GM19463 (cell line): Measurements from ENCODE around the gene ZNF385D.

ENCODE experiments used
- ATAC-seq: cut with Tn5 transposase; IDR thresholded peaks from one replicate; pipeline ENCODE4 v1.9.1; 2021; ENCODE audit warnings: mild to moderate bottlenecking, moderate library complexity; ENCODE audit not compliant: unreplicated experiment

ZNF385D gene, protein sequence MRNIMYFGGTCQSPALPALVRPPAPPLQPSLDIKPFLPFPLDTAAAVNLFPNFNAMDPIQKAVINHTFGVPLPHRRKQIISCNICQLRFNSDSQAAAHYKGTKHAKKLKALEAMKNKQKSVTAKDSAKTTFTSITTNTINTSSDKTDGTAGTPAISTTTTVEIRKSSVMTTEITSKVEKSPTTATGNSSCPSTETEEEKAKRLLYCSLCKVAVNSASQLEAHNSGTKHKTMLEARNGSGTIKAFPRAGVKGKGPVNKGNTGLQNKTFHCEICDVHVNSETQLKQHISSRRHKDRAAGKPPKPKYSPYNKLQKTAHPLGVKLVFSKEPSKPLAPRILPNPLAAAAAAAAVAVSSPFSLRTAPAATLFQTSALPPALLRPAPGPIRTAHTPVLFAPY

GRCh38 chr3:21750831-21751391, at the start of gene ZNF385D:
TSS of gene ZNF385D (minus strand) at chr3:21751210. CDS start at chr3:21750916, 294 bp downstream.
- no peak for ATAC-seq

DNA sequence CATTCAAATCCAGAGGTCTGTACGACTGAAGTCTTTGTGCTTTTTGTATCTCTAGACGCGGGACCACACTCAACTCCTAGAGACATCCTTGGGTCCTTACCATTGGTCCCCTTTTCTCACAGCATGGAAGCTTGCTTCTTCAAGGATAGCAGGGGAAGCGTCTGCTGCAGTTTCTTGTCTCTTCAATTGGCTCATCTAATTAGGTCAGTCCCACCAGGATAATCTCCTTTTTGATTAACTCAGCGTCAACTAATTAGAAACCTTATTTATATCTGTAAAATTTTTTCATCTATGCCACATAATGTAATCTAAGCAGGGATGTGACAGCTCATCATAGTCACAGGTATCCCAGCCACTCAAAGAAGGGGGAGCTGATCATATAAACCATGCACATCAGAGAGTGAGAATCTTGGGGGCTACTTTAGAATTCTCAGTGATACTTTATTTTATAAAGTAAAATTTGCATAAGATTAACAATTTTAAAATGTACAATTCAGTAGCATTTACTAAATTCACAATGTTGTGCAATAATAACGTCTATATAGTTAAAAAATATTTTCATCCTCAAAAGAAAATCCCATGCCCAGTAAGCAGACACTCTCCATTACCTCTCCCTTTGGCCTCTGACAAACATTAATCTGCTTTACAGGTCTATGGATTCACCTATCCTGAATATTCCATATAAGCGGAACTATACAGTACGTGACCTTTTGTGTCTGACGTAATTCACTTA, 47.5 kb upstream of the ZNF385D start:
- no peak for ATAC-seq

GRCh38 chr3:21795921-21796320, 44.9 kb upstream of the ZNF385D start:
- ATAC-seq, result no peak

DNA sequence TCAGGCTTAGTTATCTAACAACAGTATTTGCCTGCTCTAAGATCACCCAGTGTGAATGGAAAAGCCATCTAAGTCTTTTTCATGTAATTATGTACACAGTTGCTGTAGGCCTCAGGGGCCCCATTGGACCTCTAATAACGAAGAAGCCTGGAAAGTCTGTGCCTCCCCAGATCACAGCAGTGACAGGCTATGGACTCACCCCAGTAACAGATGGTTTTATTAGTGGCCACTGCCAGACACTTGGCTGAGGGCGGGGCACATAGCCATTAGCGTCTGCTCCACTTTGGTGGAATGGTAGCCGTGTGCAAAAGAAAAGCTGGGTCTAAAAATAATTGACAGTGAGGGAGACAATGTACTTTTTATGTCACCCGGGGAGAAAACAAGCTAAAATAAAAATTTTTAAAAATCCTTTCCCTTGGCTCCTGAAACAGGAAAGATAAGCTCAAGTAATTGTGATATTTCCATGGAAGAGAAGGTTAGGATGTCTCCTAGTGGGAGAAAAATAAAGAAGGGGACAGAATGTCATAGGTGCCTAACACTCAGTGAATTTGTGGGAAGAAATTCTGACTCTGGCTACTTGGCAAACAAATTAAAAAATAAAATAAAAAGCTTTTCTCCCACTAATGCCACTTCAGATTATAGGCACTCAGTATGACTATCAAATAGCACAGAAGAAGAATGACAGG, 44.3 kb upstream of the ZNF385D start:
- ATAC-seq, result no peak

DNA sequence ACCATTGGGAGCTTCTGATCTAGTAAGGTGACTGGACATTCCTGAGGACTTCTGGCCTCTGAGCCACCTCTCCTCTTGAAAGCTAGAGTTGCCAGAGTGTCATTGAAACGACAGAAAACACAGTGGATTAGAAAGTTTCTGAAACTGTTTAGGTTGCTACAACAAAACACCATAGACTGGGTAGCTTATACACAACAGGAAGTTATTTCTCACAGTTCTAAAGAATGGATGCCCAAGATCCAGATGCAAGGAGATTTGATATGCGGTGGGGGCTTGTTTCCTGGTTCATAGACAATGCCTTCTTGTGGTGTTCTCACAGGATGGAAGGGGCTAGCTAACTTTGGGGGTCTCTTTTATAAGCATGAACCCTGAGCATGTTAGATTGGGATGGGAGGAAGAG, 43.3 kb upstream of the ZNF385D start:
- no peak for ATAC-seq

GRCh38 chr3:21792176-21792575, 41.2 kb upstream of the ZNF385D start:
- ATAC-seq, result no peak

DNA sequence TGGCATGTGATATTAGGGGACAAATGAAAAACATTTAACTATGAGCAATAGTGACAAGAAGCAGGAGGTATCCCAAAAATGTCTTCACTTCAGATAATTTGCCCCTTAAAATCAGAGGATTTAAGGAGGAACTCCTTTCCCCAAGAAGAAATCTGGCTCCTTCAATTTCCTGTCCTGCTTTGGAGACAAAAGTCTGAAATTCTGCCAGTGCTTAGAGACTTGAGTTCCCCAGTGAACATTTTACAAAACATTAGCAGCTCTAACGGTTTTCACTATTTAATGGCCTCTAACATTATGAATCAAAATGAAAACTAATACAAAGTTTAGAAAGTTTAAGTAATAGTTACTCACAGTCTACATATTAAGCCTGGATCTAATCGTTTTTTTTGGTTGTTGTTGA, 40.3 kb upstream of the ZNF385D start:
- ATAC-seq, result no peak

DNA sequence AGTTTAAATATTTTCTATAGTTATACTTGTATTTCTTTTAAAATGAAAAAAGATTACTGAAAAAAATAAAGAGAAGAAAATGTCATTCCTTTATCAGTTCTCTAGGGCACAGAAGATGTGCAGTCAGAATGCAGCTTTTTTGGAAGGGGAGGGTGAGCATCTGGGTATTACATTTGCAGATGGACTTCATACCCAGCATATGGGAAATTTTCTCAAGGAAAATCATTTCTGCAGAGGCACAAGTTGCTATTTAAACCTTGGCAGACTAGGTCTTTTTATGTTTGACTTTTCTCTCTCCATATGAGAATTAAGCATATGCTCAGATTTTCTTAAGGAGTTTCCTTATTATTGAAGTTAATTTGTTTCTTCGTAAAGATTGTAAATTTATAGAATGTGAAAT, 39.5 kb upstream of the ZNF385D start:
- no peak for ATAC-seq

DNA sequence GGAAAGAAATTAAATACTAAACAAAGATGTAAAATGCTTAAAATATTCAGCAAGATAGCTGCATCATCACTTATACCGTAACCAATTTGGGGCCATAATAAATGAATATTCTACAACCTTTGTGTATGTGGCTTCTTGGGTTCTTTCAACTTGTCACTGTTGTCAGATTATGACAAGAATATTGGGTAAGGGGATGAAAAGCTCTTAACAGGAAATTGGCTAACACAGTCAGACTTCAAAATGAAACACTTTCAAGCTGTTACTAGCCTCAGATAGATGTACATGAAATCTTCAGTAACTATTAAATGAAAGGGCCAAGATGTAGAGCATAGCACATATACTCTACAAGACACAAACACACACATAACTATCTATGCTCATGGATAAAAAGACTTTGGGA, 38.7 kb upstream of the ZNF385D start:
- ATAC-seq, result no peak

- ATAC-seq, result no peak
Measured at GRCh38 chr3:21786438-21786797, 35.4 kb upstream of the ZNF385D start.

DNA sequence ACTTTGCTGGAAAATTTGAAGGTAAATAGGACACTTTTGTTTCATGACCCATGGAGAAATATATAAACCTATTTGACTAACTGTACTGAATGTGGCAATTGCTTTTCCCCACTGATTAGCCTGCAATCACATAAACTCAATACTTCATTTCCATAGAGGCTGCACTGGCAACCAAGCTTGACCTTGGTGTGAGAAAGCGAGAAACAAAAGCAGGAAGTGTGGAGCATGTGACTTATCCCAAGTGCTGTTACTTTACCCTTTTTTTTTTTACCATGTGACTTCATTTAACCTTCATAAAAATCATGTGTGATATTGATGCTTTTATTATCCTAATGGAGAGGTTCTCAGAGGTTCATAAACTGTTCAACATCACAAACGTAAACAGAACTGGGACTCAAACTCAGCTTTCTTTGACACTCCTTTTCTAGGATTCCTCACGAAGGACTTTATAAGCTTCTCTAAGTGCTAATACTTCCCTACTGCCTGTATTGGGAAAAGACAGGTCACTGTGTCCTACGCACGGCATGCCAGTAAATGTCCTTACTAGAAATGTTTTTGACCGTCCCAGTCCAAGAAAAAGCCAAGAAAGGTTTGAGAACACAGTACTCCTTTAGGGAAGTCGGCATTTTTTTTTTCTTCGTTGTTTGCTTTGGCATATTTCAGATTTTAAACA, 34.9 kb upstream of the ZNF385D start:
- ATAC-seq, result no peak

- no peak for ATAC-seq
Measured at GRCh38 chr3:21783839-21784238, 32.8 kb upstream of the ZNF385D start.

- no peak for ATAC-seq
Measured at GRCh38 chr3:21781355-21781754, 30.3 kb upstream of the ZNF385D start.

- no peak for ATAC-seq
Measured at GRCh38 chr3:21779909-21780308, 28.9 kb upstream of the ZNF385D start.

DNA sequence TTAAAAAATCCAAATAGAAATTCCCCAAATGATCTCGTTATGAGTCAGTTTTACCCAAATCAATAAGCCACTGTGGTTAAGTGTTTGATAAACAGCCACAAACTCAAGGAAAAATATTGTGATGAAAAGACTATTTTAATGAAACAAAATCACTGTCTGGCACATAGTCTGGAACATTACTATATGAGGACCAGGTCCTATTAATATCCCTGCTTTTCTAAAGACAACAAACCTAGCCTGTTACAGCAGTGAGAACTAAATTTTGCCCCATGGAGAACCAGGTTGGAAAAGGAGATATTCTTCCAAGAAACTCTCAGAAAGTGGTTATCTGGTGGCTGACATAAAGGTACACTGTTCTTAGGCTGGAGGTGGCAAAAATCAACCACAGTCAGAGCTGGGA, 27.7 kb upstream of the ZNF385D start:
- no peak for ATAC-seq

- ATAC-seq, result no peak
Measured at GRCh38 chr3:21777821-21778220, 26.8 kb upstream of the ZNF385D start.

DNA sequence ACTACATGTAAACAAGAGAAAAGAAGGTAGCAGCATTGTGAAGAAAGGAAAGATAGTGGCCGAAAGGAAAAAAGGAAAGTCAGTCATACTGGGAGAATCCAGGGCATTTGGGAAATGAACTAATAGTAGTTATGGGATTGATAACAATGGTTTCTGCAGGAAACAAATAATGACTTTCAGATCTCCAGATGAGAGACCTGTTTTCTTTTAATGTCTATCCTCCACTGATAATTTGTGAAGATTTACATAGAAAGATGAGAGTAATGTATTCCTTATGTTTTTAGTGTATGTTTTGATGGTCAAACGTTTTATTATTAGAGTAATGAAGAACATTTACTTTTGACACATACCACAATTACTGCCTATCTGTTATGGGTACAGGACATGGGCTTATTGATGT, 15.0 kb upstream of the ZNF385D start:
- no peak for ATAC-seq

DNA sequence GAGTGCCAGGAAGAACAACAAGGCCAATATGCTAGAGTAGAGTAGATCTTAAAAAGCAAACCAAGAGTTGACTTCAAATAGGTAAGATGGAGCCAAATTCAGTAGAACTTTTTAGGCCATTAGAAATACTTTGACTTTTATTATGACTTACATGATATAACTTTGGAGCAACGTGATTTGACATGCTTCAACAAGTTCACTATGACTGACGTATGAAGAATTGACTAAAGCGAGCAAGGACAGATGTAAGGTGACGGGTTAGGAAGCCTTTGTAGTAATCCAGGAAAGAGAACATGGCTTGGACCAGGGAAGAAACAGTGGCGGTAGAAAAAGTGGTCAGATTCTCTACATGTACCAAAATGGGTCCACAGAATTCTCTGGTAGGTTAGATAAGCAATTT, 4.9 kb upstream of the ZNF385D start:
- no peak for ATAC-seq

- no peak for ATAC-seq
Measured at GRCh38 chr3:21754839-21755238, 3.8 kb upstream of the ZNF385D start.

GRCh38 chr3:21752749-21753347, 1.8 kb upstream of the ZNF385D start:
- ATAC-seq, result no peak

GRCh38 chr3:21751886-21752285, 876 bp upstream of the ZNF385D start:
- ATAC-seq, result no peak
